SK-N-SH (cell line): Measurements from ENCODE around the gene RAPGEF2. TPM values are rescaled to one million over a fixed set of nuclear protein-coding genes. Genes with fewer than 3 reads are reported as not detected.

ENCODE experiments used
- CTCF ChIA-PET: fragments of 300-600, 350-600 bp; formaldehyde crosslinking; extraction: SDS; loops from one replicate; lab custom pipeline; 2021; lab: Yijun Ruan, JAX
- POLR2A ChIA-PET: fragments of 350-600 bp; sonication (Branson Sonifier 250); formaldehyde crosslinking; extraction: SDS; loops from one replicate; lab custom pipeline; 2020; ENCODE audit warnings: antibody characterized with exemption, inconsistent platforms; lab: Yijun Ruan, JAX
- DNase-seq: peaks from one replicate; pipeline ENCODE4 v3.0.0; 2012
- H2AFZ ChIP-seq: fragments of 200-600 bp; sonication (generic); 2 replicates; pipeline ENCODE4 v1.8.1; 2016; ENCODE audit warnings: antibody characterized with exemption, mild to moderate bottlenecking, low read depth
- H3F3A ChIP-seq: fragments of 200-600 bp; sonication (generic); replicated peaks from 2 replicates; pipeline ENCODE3; 2016; ENCODE audit warnings: antibody characterized with exemption, mild to moderate bottlenecking; ENCODE audit not compliant: insufficient read depth
- H3K27ac ChIP-seq, 2 experiments: fragments of 200-500 bp in 1 of 2; fragments of 200-600 bp in 1 of 2; sonication (Bioruptor generic) in 1 of 2; sonication (generic), shearing (Covaris generic) in 1 of 2; 2 replicates each; pipeline versions ENCODE4 v1.5.1 to v1.6.1; 2014 to 2016; ENCODE audit warnings: low read depth in 2 of 2, inconsistent platforms in 1 of 2, low read length in 1 of 2, mild to moderate bottlenecking in 1 of 2, mixed read lengths in 1 of 2
- H3K27me3 ChIP-seq: fragments of 200-600 bp; sonication (generic), shearing (Covaris generic); 2 replicates; pipeline ENCODE4 v1.6.1; 2016; ENCODE audit warnings: mixed run types; ENCODE audit not compliant: insufficient read depth
- H3K36me3 ChIP-seq, 2 experiments: fragments of 200-500 bp in 1 of 2; fragments of 200-600 bp in 1 of 2; sonication (Bioruptor generic) in 1 of 2; sonication (generic) in 1 of 2; replicated peaks in 1 of 2; 2 replicates each; pipeline versions ENCODE3 to v1.5.1; 2014 to 2016; ENCODE audit warnings: low read length in 1 of 2, mild to moderate bottlenecking in 1 of 2; ENCODE audit not compliant: insufficient read depth in 2 of 2, control insufficient read depth in 1 of 2
- H3K4me1 ChIP-seq, 2 experiments: fragments of 200-500 bp in 1 of 2; fragments of 200-600 bp in 1 of 2; sonication (Bioruptor generic) in 1 of 2; sonication (generic), shearing (Covaris generic) in 1 of 2; 2 replicates each; pipeline versions ENCODE4 v1.5.1 to v1.6.1; 2014 to 2016; ENCODE audit warnings: low read depth in 1 of 2, low read length in 1 of 2, mixed run types in 1 of 2; ENCODE audit not compliant: insufficient read depth in 2 of 2, control insufficient read depth in 1 of 2
- H3K4me2 ChIP-seq: fragments of 200-600 bp; sonication (generic), shearing (Covaris generic); 2 replicates; pipeline ENCODE4 v1.6.1; 2017; ENCODE audit warnings: mixed run types
- H3K4me3 ChIP-seq, 2 experiments: fragments of 200-500 bp in 1 of 2; fragments of 200-600 bp in 1 of 2; sonication (Bioruptor generic) in 1 of 2; sonication (generic), shearing (Covaris generic) in 1 of 2; 2 replicates each; pipeline versions ENCODE4 v1.5.1 to v1.8.1; 2014 to 2016; ENCODE audit warnings: low read depth in 2 of 2, inconsistent platforms in 1 of 2, low read length in 1 of 2, mild to moderate bottlenecking in 1 of 2, mixed read lengths in 1 of 2, moderate library complexity in 1 of 2
- H3K79me2 ChIP-seq: fragments of 200-600 bp; sonication (generic); 2 replicates; pipeline ENCODE4 v1.8.1; 2017; ENCODE audit warnings: mild to moderate bottlenecking; ENCODE audit not compliant: insufficient read depth
- H3K9ac ChIP-seq: fragments of 200-600 bp; sonication (generic); 2 replicates; pipeline ENCODE4 v1.6.1; 2017; ENCODE audit warnings: mixed run types
- H3K9me2 ChIP-seq: fragments of 200-600 bp; sonication (generic); 2 replicates; pipeline ENCODE4 v1.6.1; 2017; ENCODE audit warnings: mixed run types
- H3K9me3 ChIP-seq: fragments of 200-600 bp; sonication (generic); 2 replicates; pipeline ENCODE4 v1.6.1; 2017; ENCODE audit warnings: mixed run types, mild to moderate bottlenecking, moderate library complexity
- H4K20me1 ChIP-seq: fragments of 200-600 bp; sonication (generic); 2 replicates; pipeline ENCODE4 v1.6.1; 2017; ENCODE audit warnings: mild to moderate bottlenecking, mixed run types; ENCODE audit not compliant: insufficient read depth
- CHD2 ChIP-seq: fragments of 150-350 bp; IDR thresholded peaks from 2 replicates; pipeline ENCODE4 v1.6.1; 2018; ENCODE audit warnings: low read length; ENCODE audit not compliant: partially characterized antibody
- ELF1 ChIP-seq: IDR thresholded peaks from 2 replicates; pipeline ENCODE4 v1.4.0; 2012
- EP300 ChIP-seq, 2 experiments: IDR thresholded peaks; 2 replicates each; pipeline versions ENCODE4 v1.4.0 to v1.6.1; 2012; ENCODE audit warnings: borderline replicate concordance in 1 of 2, low read depth in 1 of 2, low read length in 1 of 2
- EZH2phosphoT487 ChIP-seq: fragments of 200-600 bp; sonication (generic); IDR thresholded peaks from 2 replicates; pipeline ENCODE4 v1.6.1; 2017; ENCODE audit warnings: low read depth, mixed run types, mild to moderate bottlenecking, antibody characterized with exemption, moderate library complexity, borderline replicate concordance
- FOXM1 ChIP-seq: IDR thresholded peaks from 2 replicates; pipeline ENCODE4 v1.4.0; 2012; ENCODE audit warnings: low read depth, mild to moderate bottlenecking
- JUND ChIP-seq: IDR thresholded peaks from 2 replicates; pipeline ENCODE4 v1.4.0; 2012
- MAX ChIP-seq: IDR thresholded peaks from 2 replicates; pipeline ENCODE4 v1.4.0; 2012; ENCODE audit warnings: low read depth
- MEF2A ChIP-seq: IDR thresholded peaks from 2 replicates; pipeline ENCODE4 v1.4.0; 2012; ENCODE audit warnings: low read depth, borderline replicate concordance
- RCOR1 ChIP-seq: fragments of 150-350 bp; IDR thresholded peaks from 2 replicates; pipeline ENCODE4 v1.6.1; 2017; ENCODE audit warnings: antibody characterized with exemption, low read length
- REST ChIP-seq: IDR thresholded peaks from 2 replicates; pipeline ENCODE4 v1.6.1; 2012; ENCODE audit warnings: mild to moderate bottlenecking, low read depth, low read length, moderate library complexity
- RFX5 ChIP-seq: IDR thresholded peaks from 2 replicates; pipeline ENCODE4 v1.6.1; 2012; ENCODE audit warnings: mild to moderate bottlenecking, improper control_type of control experiment, low read length
- SIN3A ChIP-seq: IDR thresholded peaks from 2 replicates; pipeline ENCODE4 v1.6.1; 2012; ENCODE audit warnings: low read depth, mild to moderate bottlenecking, low read length, moderate library complexity, borderline replicate concordance
- SMC3 ChIP-seq: IDR thresholded peaks from 2 replicates; pipeline ENCODE4 v1.6.1; 2012; ENCODE audit warnings: low read depth, low read length, improper control_type of control experiment
- TAF1 ChIP-seq: IDR thresholded peaks from 2 replicates; pipeline ENCODE4 v1.6.1; 2012; ENCODE audit warnings: low read depth, mild to moderate bottlenecking, low read length, moderate library complexity, borderline replicate concordance
- USF1 ChIP-seq: IDR thresholded peaks from 2 replicates; pipeline ENCODE4 v1.4.0; 2012; ENCODE audit warnings: low read depth, borderline replicate concordance
- USF2 ChIP-seq: fragments of 150-350 bp; IDR thresholded peaks from 2 replicates; pipeline ENCODE4 v1.6.1; 2017; ENCODE audit warnings: antibody characterized with exemption, low read length, low read depth, borderline replicate concordance
- ZBTB33 ChIP-seq: IDR thresholded peaks from 2 replicates; pipeline ENCODE4 v1.4.0; 2012; ENCODE audit warnings: low read depth, borderline replicate concordance
- WGBS: methylation state at CpG from one replicate; pipeline ENCODE4 v1.1.6; 2017; ENCODE audit warnings: low lambda C conversion rate; 5-methylcytosine and 5-hydroxymethylcytosine counted together
- polyA plus RNA-seq, 3 experiments: library from polyadenylated mRNA; depleted of rRNA; stranded (reverse); fragments of >200 nt; gene quantifications; 2 replicates each; pipeline ENCODE4 v1.2.3, GENCODE V29; 2012

The RAPGEF2 gene
- polyA plus RNA-seq, 1 of the 3 experiments (the other 2 are of a cell fraction): 19.2 TPM

- TF ChIP-seq EZH2phosphoT487 (no peak), JUND (no peak), ELF1 (no peak), SMC3 (no peak), ZBTB33 (no peak), SIN3A (no peak), RCOR1 (no peak), MAX (no peak), RFX5 (no peak), CHD2 (no peak), EP300 (IDR thresholded peaks at IDR 0.05; ENCODE audit: borderline replicate concordance in 1 of 2, low read depth in 1 of 2, low read length in 1 of 2) (no peak), REST (no peak), FOXM1 (no peak), MEF2A (no peak), USF2 (no peak), TAF1 (no peak), USF1 (no peak)
- Histone ChIP-seq H3K4me3 (no peak overlapping the region), H3K4me1 (peaks cover 0 to 7% of the 10 kb centered on the region in 2 experiments; a peak in 1 of 4 replicates), H3K9ac (no peak overlapping the region), H3K9me2 (no peaks in the 10 kb centered on the region), H3K9me3 (no peaks in the 10 kb centered on the region), H3K36me3 (peaks cover 3 to 24% of the 10 kb centered on the region in 2 experiments), H3K79me2 (peaks cover 50% of the 10 kb centered on the region), H2AFZ (no peak overlapping the region), H3F3A (peaks cover 5% of the 10 kb centered on the region), H4K20me1 (no peaks in the 10 kb centered on the region), H3K27me3 (no peaks in the 10 kb centered on the region), H3K4me2 (no peak overlapping the region), H3K27ac (no peak overlapping the region)
- CTCF ChIA-PET: interaction anchor here (1.0 kb wide), 1 partner anchor 33 kb away, joined by 4 read pairs; no protein-coding TSS in a partner anchor
- POLR2A ChIA-PET: no interaction called here
- 100% methylated on average over 3 of the region's 3 CpGs for WGBS
- no peak for DNase-seq
Observed at GRCh38 chr4:159235779-159236368, 133.0 kb downstream of the RAPGEF2 start.
